HG03060 (cell line): ENCODE measurements around the gene AGK.
"Not testable (repeated sequence)": the region's sequence is repeated elsewhere in the genome, so short reads cannot be mapped to it uniquely, and the experiment has no call there.

Experiments
- ATAC-seq: cut with Tn5 transposase; IDR thresholded peaks from one replicate; pipeline ENCODE4 v1.9.1; 2021; ENCODE audit warnings: low read depth, moderate number of reproducible peaks; ENCODE audit not compliant: unreplicated experiment

Gene AGK

GRCh38 chr7:141674171-141674671 lies 123.0 kb downstream of the AGK start:
- ATAC-seq: no peak

GRCh38 chr7:141674702-141675101 lies 123.5 kb downstream of the AGK start:
- no peak for ATAC-seq

GRCh38 chr7:141675436-141676215 lies 124.4 kb downstream of the AGK start:
- ATAC-seq: no peak

- ATAC-seq: no peak
Observed at GRCh38 chr7:141676618-141677017, 125.4 kb downstream of the AGK start.

GRCh38 chr7:141679014-141679413 lies 127.8 kb downstream of the AGK start:
- peak; percentile 50 for ATAC-seq

GRCh38 chr7:141685285-141686023 lies 134.2 kb downstream of the AGK start:
- ATAC-seq: no peak

GRCh38 chr7:141686074-141686473 lies 134.9 kb downstream of the AGK start:
- ATAC-seq: no peak

GRCh38 chr7:141686670-141687069 lies 135.5 kb downstream of the AGK start:
- no peak for ATAC-seq

- ATAC-seq: no peak
Observed at GRCh38 chr7:141688043-141688442, 136.8 kb downstream of the AGK start.

- not testable (repeated sequence) for ATAC-seq
Observed at GRCh38 chr7:141689072-141689825, 138.0 kb downstream of the AGK start.

- ATAC-seq: no peak
Observed at GRCh38 chr7:141691540-141691939, 140.3 kb downstream of the AGK start.

GRCh38 chr7:141691961-141692360 lies 140.8 kb downstream of the AGK start:
- no peak for ATAC-seq

- ATAC-seq: no peak
Observed at GRCh38 chr7:141693082-141693481, 141.9 kb downstream of the AGK start.

GRCh38 chr7:141695803-141696289 lies 144.6 kb downstream of the AGK start:
- no peak for ATAC-seq

- no peak for ATAC-seq
Observed at GRCh38 chr7:141696348-141696747, 145.1 kb downstream of the AGK start.

- ATAC-seq: no peak
Observed at GRCh38 chr7:141697211-141697871, 146.1 kb downstream of the AGK start.

- ATAC-seq: no peak
Observed at GRCh38 chr7:141698247-141699015, 147.2 kb downstream of the AGK start.

- ATAC-seq: no peak
Observed at GRCh38 chr7:141699860-141700259, 148.7 kb downstream of the AGK start.

- no peak for ATAC-seq
Observed at GRCh38 chr7:141700296-141700847, 149.2 kb downstream of the AGK start.
